HL-60/S4 (cell line): ENCODE data around the gene RARA.
"Not testable (repeated sequence)": the region's sequence is repeated elsewhere in the genome, so short reads cannot be mapped to it uniquely, and the experiment has no call there.

Source experiments
- in situ Hi-C: fragments of 300-500 bp; cut with MboI; formaldehyde crosslinking; loops from 2 replicates; pipeline ENCODE4 v1.14.3; 2022; ENCODE audit warnings: low sequenced_read_pairs

The RARA gene

DNA sequence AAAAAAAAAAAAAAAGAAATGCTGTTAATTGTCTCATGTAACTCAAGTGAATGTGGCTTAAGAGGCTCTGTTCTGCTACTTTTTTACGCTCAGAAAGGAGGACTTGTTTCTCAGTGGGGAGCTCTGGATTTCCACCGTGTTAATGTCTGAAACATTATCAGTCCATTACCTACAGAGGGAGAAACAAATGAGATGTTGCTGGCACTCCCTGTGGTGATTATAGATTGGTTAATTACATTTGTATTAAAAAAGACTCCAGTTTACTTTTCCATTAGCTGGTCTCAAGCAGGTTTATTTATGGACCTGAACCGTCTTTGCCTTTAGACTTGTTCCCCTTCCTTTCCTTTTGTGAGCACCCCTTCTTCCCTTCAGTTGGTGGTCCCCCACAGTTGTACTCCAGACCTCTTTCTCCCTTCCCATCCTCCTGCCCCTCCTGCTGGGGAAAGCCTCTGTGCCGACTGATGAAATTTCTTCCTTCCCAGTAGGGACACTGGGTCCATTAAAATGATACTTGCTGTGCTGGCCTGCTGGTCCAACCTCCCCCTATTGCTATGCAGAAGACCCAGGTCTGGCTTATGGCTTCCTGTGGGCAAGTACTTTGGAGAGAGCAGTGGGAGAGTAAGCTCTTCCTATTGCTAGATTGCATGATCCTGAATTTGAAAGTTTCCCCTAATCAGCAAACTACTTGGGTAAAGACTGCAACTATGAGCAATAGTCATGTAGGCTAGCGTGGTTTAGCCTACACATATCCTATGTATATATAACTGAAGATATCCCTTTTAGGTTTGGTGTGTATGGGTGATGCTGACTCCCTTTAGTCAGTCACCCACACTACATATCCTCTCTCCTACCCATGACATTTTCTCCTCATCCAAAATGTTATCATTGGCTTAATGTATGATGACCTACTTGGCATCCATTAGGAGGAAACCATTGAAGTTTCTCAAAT is 13.2 kb upstream of the RARA start:
- in situ Hi-C loops = no loop called here

DNA sequence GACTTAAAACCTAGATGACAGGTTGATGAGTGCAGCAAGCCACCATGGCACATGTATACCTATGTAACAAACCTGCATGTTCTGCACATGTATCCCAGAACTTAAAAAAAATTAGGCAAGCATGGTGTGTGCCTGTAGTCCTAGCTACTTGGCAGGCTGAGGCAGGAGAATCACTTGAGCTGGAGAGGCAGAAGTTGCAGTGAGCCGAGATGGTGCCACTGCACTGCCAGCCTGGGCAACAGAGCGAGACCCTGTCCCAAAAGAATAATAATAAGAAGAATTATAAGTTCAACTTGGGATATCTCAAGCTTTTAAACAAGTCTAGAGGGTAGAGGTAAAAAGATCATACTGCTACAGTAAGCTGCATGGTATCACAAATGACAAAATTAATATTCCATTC is 11.5 kb upstream of the RARA start:
- in situ Hi-C loops = no loop called here

DNA sequence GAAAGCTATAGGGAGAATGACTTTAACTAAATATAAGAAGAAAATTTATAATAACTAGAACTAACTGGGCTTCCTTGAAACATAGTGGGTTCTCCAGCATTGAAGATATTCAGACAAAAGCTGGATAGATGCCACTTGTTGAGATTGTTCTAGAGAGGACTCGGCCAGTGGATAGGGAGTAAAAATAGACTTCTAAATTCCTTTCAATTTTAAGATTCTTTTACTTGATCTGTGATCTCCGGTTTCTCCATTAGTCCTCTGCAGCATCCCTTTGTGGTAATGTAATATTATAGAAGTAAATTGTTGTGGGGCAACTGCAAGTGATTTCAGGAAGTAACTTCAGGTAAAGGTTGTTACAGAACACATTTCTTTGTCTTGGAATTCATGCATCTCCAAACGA is 10.3 kb upstream of the RARA start:
- in situ Hi-C loops = no loop called here

DNA sequence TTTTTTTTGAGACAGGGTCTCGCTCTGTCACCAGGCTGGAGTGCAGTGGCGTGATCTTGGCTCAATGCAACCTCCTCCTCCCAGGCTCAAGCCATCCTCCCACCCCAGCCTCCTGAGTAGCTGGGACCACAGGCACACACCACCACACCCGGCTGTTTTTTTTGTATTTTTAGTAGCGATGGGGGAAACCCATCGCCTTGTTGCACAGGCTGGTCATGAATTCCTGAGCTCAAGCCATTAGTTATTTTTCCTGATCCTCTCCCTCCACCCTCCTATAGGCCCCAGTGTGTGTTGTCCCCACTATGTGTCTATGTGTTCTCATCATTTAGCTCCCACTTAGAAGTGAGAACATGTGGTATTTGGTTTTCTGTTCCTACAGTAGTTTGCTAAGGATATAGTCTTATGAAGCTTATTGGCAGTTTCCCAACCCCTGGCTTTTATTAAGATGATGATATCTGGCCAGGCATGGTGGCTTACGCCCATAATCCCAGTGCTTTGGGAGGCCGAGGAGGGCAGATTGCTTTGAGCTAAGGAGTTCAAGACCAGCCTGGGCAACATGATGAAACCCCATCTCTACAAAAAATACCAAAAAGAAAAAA is 9.7 kb upstream of the RARA start:
- in situ Hi-C loops = not testable (repeated sequence)

DNA sequence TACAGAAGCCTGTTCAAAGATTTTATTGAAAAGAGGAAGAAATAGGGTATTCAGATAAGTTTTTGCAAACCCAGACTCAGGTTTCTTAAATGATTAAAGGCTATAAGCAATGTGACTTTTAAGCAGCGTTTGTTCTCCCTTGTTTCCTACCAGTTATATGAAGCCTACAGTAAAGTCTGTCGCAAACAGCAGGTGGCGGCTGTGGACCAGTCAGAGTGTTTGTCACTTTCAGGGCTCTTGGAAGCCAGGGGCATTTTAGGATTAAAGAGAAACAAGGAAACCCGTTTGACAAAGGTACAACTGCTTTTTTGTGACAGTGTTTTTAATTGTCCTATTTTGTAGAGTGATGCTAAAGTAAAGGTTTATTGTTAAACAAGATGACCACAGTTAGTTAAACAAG is 7.7 kb upstream of the RARA start:
- in situ Hi-C loops = loop anchor here (10.0 kb wide), 1 partner anchor 253 kb away; no protein-coding TSS in a partner anchor

DNA sequence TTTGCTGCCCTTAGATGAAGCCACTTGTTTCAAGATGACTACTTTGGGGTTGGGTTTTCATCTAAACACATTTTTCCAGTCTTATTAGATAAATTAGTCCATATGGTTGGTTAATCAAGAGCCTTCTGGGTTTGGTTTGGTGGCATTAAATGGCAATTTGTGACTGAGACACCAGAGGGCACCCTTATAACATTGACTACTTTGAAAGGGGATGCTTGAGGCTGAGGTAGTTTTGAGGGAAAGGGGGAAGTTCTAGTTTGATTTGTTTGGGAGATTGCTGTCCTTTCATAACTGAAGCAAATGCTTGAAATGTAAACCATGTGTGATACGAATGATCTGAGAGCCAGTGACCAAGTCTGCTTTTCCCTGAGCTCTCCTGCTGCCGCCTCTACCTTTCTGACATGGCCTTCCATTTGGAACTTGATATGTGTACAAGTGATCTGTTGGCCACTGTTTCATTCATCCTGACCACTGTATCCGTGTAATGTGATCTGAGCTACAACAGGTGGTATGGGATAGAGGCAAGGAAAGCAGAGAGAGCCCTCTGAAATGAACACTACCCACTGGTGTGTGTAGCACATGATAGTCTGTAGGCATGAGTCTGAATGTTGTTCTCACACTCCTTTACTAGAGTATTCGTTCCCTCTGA is 5.8 kb upstream of the RARA start:
- in situ Hi-C loops = loop anchor here (10.0 kb wide), 1 partner anchor 252 kb away; no protein-coding TSS in a partner anchor

DNA sequence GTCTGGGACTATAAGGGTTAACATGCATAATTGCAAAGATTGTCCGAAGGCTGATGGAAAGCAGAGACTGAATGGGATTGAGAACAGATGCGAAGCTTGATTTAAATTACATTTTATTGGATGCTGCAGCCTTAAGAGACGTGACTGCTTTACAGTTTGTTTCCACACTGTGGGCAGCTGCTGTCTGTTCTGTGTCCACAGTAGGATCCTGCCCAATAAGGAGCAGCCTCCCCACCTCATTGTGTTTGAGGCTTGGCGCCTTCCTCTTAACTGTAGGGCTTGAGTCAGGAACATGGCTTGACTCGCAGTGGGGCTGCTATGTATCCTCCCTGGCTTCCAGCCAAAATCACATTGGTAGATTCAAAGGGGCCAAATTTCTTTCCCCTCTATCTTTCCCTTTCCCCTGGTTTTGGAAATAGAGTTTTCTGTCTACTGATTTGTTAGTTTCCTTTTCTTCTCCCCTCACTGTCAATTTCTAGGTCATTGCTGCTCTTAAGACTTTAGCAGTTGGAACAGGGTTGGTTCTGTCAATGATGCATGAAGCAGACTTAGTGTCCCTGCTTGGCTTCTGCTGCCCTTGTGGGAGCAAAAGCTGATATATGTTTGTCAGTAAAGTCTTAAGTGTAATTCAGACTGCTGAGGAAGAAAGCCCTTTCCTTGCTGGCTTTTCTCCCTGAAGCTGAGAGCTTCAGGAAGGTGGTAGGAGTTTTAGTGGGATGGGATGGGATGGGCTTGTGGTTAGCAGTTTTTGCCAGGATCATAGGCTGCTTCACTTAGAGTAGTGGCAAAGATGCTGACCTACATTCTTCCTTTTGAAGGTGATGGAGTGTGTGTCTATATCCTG is 5.0 kb upstream of the RARA start:
- in situ Hi-C loops = loop anchor here (10.0 kb wide), 1 partner anchor 251 kb away; no protein-coding TSS in a partner anchor

DNA sequence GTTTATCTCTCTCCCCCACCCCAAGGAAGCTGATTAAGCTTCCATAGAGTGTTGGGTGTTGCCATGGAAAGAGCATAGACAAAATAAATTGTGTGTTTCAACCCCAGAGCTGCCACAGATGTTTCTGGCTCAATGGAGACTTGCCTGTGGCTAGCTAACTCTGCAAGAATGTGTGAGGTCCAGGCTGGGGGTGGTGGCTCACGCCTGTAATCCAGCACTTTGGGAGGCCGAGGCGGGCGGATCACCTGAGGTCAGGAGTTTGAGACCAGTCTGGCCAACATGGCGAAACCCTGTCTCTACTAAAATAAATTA is 4.5 kb upstream of the RARA start:
- in situ Hi-C loops = loop anchor here (10.0 kb wide), 1 partner anchor 250 kb away; no protein-coding TSS in a partner anchor

DNA sequence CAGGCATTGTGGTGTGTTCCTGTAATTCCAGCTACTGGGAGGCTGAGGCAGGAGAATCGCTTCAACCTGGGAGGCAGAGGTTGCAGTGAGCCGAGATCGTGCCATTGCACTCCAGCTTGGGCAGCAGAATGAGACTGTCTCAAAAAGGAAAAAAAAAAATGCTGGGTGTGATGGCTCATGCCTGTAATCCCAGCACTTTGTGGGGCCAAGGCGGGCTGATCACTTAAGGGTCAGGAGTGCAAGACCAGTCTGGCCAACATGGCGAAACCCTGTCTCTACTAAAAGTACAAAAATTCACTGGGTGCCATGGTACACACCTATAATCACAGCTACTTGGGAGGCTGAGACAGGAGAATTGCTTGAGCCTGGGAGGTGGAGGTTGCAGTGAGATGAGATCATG is 4.1 kb upstream of the RARA start:
- in situ Hi-C loops = loop anchor here (5.0 to 10.0 kb wide), 2 partner anchors 47 to 250 kb away; no protein-coding TSS in a partner anchor

DNA sequence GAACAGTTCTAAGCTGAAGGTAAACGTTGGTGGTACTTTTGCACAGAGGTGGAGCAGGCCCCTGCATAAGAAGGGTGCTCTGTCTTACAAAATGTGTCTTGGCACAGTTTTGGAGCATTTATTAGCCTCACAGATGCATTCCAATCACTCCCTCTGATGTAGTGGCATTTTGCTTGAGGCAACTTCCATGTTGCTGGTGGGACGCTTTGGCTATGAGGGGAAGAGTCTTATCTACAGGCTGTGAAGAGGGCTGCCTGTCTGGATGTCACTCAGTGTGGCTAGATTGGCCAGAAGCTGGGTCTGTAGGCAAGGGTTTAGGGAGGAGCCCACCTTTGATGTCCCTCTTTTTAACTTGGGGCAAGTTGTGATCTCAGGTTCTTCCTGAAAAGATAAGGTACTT is 2.6 kb upstream of the RARA start:
- in situ Hi-C loops = loop anchor here (5.0 to 10.0 kb wide), 2 partner anchors 46 to 248 kb away; no protein-coding TSS in a partner anchor

DNA sequence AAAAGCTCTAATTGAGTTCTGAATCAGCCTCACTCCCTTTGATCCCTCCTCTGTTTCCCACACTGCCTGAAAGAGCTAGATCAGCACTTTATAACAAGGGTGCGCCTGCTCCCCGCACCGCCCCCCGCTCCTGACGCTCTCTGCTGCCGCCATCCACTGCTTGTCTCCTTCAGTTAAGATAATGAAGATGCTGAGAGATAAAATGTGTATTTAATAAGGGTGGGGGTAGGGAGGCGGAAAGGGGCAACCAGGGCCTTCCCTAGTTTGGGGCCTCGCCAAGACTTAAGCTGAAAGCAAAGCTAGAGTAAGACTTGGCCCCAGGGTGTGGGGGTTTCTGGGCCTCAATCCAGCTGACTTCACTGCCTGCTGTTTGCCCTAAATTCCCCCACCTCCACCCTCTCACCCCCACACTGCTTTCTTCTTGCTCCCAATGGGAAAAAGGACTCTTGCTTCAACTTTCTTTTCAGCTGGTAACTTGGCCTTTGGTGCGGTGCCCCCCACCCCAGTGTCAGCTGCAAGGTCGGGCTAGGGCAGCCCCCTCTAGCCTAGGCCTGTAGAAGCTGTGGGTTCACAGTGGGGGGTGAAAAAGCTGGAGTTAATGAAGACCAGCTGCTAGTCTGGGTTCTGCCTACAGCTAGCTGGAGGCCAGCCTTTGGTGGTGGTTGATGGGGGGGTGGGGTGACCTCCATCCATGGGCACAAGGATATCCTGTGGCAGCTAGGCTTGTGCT is 1.8 kb upstream of the RARA start:
- in situ Hi-C loops = loop anchor here (5.0 to 10.0 kb wide), 2 partner anchors 45 to 248 kb away; no protein-coding TSS in a partner anchor

DNA sequence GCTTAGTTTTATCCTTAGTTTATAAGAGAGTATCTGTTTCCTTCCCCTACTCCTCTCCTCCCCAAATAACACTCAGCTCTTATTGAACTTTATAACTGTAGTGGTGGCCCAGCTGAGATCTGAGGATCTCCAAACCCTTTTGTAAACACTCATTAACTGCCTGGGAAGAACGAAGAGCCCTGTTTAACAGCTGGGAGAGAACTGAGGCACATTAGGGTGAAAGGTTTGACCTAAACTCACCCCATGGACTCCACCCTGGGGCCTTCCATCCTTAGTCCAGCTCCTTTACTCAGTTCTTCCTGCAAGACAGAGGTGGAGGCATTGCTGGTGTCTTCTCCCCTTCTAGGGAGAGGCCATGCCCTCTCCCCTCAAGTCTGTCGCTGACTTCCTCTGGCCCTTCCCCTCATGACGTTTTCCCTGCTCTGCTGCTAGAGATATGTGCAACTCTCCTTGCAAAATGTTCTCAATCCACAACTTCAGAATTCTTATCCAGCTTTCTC is 1.2 kb upstream of the RARA start:
- in situ Hi-C loops = loop anchor here (5.0 to 10.0 kb wide), 2 partner anchors 45 to 247 kb away; no protein-coding TSS in a partner anchor

DNA sequence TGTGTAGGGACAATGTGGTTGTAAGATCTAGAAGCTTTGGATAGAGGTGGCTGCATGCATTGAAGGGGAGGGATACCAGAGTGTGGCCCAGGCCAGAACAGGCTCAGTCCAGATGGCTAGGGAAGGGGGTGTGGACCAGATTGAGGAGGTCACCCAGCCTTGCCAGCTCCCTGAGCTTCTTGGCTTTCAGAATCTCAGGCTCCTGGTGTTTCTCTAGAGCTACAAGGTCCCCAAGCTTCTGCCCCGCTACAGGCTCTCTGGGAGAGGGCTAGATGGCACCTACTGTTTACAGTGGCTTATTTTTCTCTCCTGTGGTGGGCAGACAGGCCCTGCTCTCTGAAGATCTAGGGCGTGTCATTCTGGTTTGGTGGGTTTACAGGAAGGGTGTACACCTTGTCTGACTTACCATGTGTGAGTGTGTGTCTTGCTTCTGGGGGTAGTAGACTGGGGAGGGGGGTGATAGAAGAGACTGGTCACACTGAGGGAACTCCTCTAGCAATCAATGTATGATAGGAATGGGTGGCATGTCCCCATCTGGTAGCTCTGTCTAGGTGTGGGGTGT is 1.1 kb downstream of the RARA start:
- in situ Hi-C loops = loop anchor here (5.0 to 10.0 kb wide), 2 partner anchors 42 to 245 kb away; no protein-coding TSS in a partner anchor

DNA sequence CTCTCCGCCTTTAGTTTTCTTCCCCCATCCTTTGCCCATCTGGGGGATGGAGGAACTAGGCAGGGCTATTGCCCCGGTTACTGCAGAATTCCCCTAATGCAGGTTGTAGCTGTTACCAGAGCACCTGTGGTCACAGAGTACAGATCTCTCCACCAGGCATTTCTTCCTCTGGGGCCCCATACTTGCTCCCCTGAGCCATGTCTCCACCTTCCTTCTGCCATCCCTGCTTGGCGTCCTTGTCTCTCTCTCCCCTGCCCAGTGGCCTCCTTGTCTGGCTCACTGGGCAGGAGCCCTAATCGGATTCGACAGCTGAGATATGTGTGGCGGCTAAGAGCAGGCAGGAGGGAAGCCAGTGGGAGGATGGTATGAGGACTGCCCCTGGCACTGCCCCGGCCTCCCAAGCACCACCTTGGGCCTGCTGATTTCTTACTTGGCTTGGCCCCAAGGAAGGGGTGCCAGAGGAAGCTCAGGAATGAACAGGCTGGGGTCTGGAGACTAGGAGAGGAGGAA is 2.0 kb downstream of the RARA start:
- in situ Hi-C loops = no loop called here

DNA sequence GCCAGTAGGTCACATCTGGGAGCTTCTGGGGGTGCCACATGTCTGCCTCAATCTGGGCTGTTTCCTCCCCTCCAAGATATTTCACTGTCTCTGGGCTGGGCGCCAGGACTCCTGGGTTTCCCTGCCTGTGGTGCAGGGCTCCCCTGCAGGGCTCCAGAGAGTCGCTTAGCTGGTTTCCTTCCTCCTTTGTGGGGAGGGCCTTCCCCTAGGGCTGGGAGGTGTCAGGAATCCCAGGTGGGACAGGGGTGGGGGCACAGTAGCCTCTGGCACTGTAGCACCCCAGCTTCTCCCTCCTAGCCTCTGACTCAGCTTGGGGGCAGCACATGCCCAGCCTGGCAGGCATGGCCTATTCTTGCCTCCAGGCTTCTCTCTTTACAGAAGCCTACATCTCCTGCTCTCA is 2.6 kb downstream of the RARA start:
- in situ Hi-C loops = no loop called here

DNA sequence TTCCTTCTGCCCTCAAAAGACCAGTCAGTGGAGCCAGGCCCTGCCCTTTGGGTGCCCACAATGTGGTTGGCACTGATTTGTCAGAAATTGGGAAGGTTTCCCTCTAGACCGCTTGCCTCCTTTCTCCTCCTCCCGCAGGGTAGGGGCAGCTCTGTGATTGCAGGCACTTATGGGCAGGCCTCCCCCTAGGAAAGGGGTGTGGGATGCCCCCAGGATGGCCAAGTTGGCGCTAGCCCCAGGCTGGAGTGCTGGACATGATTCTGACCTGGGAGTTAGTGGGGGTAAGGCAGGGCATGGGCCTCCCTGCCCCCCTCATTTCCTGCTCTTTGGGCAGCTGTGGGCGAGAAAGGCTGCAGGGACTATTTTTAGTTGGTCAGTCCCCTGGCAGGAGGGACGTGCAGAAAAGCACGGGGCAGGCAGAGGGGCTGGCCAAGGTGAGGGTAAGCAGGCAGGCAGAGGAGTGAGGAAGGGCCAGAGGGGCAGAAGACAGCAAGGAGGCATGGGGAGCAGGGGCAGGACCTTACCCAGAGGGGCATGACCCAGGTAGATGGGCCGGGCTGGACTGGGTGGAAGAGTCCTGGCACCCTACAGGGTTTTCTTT is 3.3 kb downstream of the RARA start:
- in situ Hi-C loops = no loop called here

DNA sequence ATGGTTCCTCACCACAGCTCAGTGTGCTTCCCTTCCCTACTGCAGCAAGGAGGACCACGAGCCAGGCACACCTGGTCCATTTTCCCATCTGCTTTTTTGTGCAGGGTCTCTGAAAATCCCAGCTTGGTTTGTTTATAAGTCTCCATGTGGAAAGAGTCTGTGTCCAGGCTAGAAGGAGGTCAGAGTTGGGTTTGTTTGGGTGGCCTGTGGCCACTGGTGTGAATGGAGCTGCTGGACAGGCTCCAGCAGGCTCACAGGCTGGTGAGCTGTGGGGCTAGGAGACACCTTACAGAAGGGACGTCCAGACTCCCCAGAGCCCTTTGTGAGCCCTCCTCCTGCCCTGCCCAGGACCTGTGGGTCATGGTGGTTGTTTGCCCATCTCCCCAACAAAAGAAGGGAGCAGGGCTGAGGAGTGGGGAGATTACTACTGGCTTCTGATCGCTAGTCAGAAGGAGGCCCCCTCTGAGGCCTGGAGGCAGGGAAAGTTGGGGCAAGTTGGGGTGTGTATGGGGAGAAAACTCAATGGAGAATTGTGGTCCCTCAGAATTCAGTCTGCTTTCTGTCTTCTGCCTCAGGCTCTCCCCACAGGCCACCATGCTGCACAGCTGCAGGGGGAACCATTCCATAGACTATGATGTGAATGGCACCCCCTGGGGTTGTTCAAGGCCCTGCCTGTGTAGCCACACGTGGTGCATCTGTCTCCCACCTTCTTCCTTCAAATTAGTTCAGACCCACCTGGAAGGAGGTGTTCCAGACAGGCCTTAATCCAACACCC is 4.1 kb downstream of the RARA start:
- in situ Hi-C loops = no loop called here
